Activated CD4-positive, alpha-beta T cell treated with anti-CD3 and anti-CD28 coated beads, Interleukin-10, Interleukin-2, amounts not matched to agents 100 ng/mL and 50 ng/mL, durations not matched to agents 16 hours and 8 hours (primary cell): Measurements from ENCODE around the gene TXNDC12.

Experiments
- DNase-seq: peaks from one replicate; pipeline ENCODE4 v3.0.0-alpha.2; 2020

TXNDC12 gene

GRCh38 chr1:51990478-51990965 lies 64.5 kb downstream of the TXNDC12 start, which contains the start of gene RAB3B:
RAB3B (minus strand) TSS chr1:51990700; CDS start chr1:51977117, 13,583 bp downstream.
- DNase-seq = peak; percentile 68

GRCh38 chr1:51989582-51990477 lies 65.2 kb downstream of the TXNDC12 start:
- DNase-seq = no peak

- no peak for DNase-seq
These were observed 66.7 kb downstream of the TXNDC12 start for GRCh38 chr1:51988254-51988653.

- no peak for DNase-seq
These were observed 68.3 kb downstream of the TXNDC12 start for GRCh38 chr1:51986718-51987117.

- no peak for DNase-seq
These were observed 72.8 kb downstream of the TXNDC12 start for GRCh38 chr1:51982161-51982560.

GRCh38 chr1:51981555-51981954 lies 73.4 kb downstream of the TXNDC12 start:
- DNase-seq = no peak

- no peak for DNase-seq
These were observed 76.9 kb downstream of the TXNDC12 start for GRCh38 chr1:51978099-51978498.

- DNase-seq = no peak
These were observed 78.0 kb downstream of the TXNDC12 start for GRCh38 chr1:51976846-51977602.

- no peak for DNase-seq
These were observed 81.2 kb downstream of the TXNDC12 start for GRCh38 chr1:51973587-51974474.
